H9 (cell line): Measurements from ENCODE around the gene ZFYVE28. TPM values are rescaled to one million over a fixed set of nuclear protein-coding genes. Genes with fewer than 3 reads are reported as not detected.

Experiments used
- DNase-seq: peaks from one replicate; pipeline ENCODE4 v3.0.0-alpha.2; 2017
- H2AFZ ChIP-seq: one replicate; pipeline ENCODE4 v1.6.1; 2013; ENCODE audit warnings: mild to moderate bottlenecking, low read length, control low read depth, moderate library complexity
- H2AK5ac ChIP-seq: 2 replicates; pipeline ENCODE4 v1.6.1; 2013; ENCODE audit warnings: low read length, control low read depth, mixed read lengths; ENCODE audit not compliant: insufficient read length
- H2BK120ac ChIP-seq: one replicate; pipeline ENCODE4 v1.6.1; 2013; ENCODE audit warnings: low read depth, mild to moderate bottlenecking, low read length, control low read depth, inconsistent platforms; ENCODE audit not compliant: poor library complexity, severe bottlenecking
- H2BK12ac ChIP-seq: 2 replicates; pipeline ENCODE4 v1.6.1; 2013; ENCODE audit warnings: low read length, control low read depth, mixed read lengths, low read depth; ENCODE audit not compliant: insufficient read length
- H2BK15ac ChIP-seq: 2 replicates; pipeline ENCODE4 v1.6.1; 2013; ENCODE audit warnings: low read depth, low read length, control low read depth
- H2BK20ac ChIP-seq: one replicate; pipeline ENCODE4 v1.6.1; 2013; ENCODE audit warnings: low read depth, mild to moderate bottlenecking, low read length, control low read depth, inconsistent platforms; ENCODE audit not compliant: poor library complexity, severe bottlenecking
- H2BK5ac ChIP-seq: 2 replicates; pipeline ENCODE4 v1.6.1; 2013; ENCODE audit warnings: low read length, control low read depth, mixed read lengths; ENCODE audit not compliant: insufficient read length
- H3K14ac ChIP-seq: 2 replicates; pipeline ENCODE4 v1.6.1; 2013; ENCODE audit warnings: low read length, control low read depth; ENCODE audit not compliant: insufficient read depth
- H3K18ac ChIP-seq: 2 replicates; pipeline ENCODE4 v1.6.1; 2013; ENCODE audit warnings: low read depth, mild to moderate bottlenecking, mixed read lengths, low read length, control low read depth; ENCODE audit not compliant: insufficient read length
- H3K23ac ChIP-seq: 2 replicates; pipeline ENCODE4 v1.6.1; 2013; ENCODE audit warnings: low read length, control low read depth, mixed read lengths, low read depth; ENCODE audit not compliant: insufficient read length
- H3K23me2 ChIP-seq: 2 replicates; pipeline ENCODE4 v1.6.1; 2013; ENCODE audit warnings: low read depth, mild to moderate bottlenecking, mixed read lengths, low read length, control low read depth; ENCODE audit not compliant: insufficient read length, poor library complexity, severe bottlenecking
- H3K27ac ChIP-seq: 2 replicates; pipeline ENCODE4 v1.5.1; 2013; ENCODE audit warnings: low read length, control low read depth, mixed read lengths, low read depth; ENCODE audit not compliant: insufficient read length
- H3K27me3 ChIP-seq: 2 replicates; pipeline ENCODE4 v1.6.1; 2013; ENCODE audit warnings: low read length, control low read depth, inconsistent platforms; ENCODE audit not compliant: insufficient read depth
- H3K4ac ChIP-seq: 2 replicates; pipeline ENCODE4 v1.6.1; 2013; ENCODE audit warnings: low read depth, mild to moderate bottlenecking, control low read depth, inconsistent platforms, low read length, moderate library complexity
- H3K4me1 ChIP-seq: 2 replicates; pipeline ENCODE4 v1.6.1; 2013; ENCODE audit warnings: low read length, control low read depth, inconsistent platforms; ENCODE audit not compliant: insufficient read depth
- H3K4me2 ChIP-seq: 2 replicates; pipeline ENCODE4 v1.6.1; 2013; ENCODE audit warnings: low read length, control low read depth, mixed read lengths; ENCODE audit not compliant: insufficient read length, insufficient read depth
- H3K56ac ChIP-seq: 2 replicates; pipeline ENCODE4 v1.6.1; 2013; ENCODE audit warnings: low read depth, mild to moderate bottlenecking, mixed read lengths, low read length, control low read depth; ENCODE audit not compliant: insufficient read length
- H3K79me1 ChIP-seq: 2 replicates; pipeline ENCODE4 v1.6.1; 2013; ENCODE audit warnings: low read depth, mild to moderate bottlenecking, moderate library complexity, low read length, control low read depth, inconsistent platforms; ENCODE audit not compliant: insufficient read depth, poor library complexity, severe bottlenecking
- H3K79me2 ChIP-seq: 2 replicates; pipeline ENCODE4 v1.6.1; 2013; ENCODE audit warnings: low read length, control low read depth, inconsistent platforms; ENCODE audit not compliant: insufficient read depth
- H3K9ac ChIP-seq: 2 replicates; pipeline ENCODE4 v1.6.1; 2013; ENCODE audit warnings: low read length, control low read depth, mixed read lengths; ENCODE audit not compliant: insufficient read length; ENCODE audit errors: extremely low read depth
- H3K9me3 ChIP-seq: one replicate; pipeline ENCODE4 v1.6.1; 2013; ENCODE audit warnings: low read depth, low read length, inconsistent platforms; ENCODE audit not compliant: control insufficient read depth
- H3T11ph ChIP-seq: one replicate; pipeline ENCODE4 v1.6.1; 2013; ENCODE audit warnings: mild to moderate bottlenecking, low read length, control low read depth, inconsistent platforms
- H4K20me1 ChIP-seq: one replicate; pipeline ENCODE4 v1.6.1; 2013; ENCODE audit not compliant: control insufficient read depth, insufficient read length, insufficient read depth
- H4K5ac ChIP-seq: 2 replicates; pipeline ENCODE4 v1.6.1; 2013; ENCODE audit warnings: low read depth, mild to moderate bottlenecking, mixed read lengths, low read length, control low read depth; ENCODE audit not compliant: insufficient read length
- H4K8ac ChIP-seq: replicated peaks from 2 replicates; pipeline ENCODE4 v1.6.1; 2013; ENCODE audit warnings: low read length, control low read depth, mixed read lengths, low read depth; ENCODE audit not compliant: insufficient read length
- H4K91ac ChIP-seq: 2 replicates; pipeline ENCODE4 v1.6.1; 2013; ENCODE audit warnings: low read depth, mild to moderate bottlenecking, moderate library complexity, mixed read lengths, low read length, control low read depth; ENCODE audit not compliant: insufficient read length
- H3K27ac Mint-ChIP-seq, 3 experiments: 2 replicates in 2 of 3; 3 replicates in 1 of 3; pipeline ENCODE4 v1.8.0; 2020 to 2021; ENCODE audit warnings: mixed read lengths in 3 of 3, mild to moderate bottlenecking in 1 of 3, moderate library complexity in 1 of 3
- H3K27me3 Mint-ChIP-seq: 2 replicates; pipeline ENCODE4 v1.8.0; 2021; ENCODE audit warnings: low read depth, mild to moderate bottlenecking, moderate library complexity, mixed read lengths
- H3K36me3 Mint-ChIP-seq, 3 experiments: 2 replicates in 2 of 3; 3 replicates in 1 of 3; pipeline ENCODE4 v1.8.0; 2020 to 2021; ENCODE audit warnings: low read depth in 3 of 3, mixed read lengths in 3 of 3; ENCODE audit not compliant: insufficient read depth in 1 of 3
- H3K4me1 Mint-ChIP-seq, 2 experiments: 2 replicates each; pipeline ENCODE4 v1.8.0; 2020; ENCODE audit warnings: mixed read lengths in 2 of 2
- H3K4me3 Mint-ChIP-seq, 2 experiments: 2 replicates in 1 of 2; 3 replicates in 1 of 2; pipeline ENCODE4 v1.8.0; 2020 to 2021; ENCODE audit warnings: mild to moderate bottlenecking in 2 of 2, mixed read lengths in 2 of 2, moderate library complexity in 1 of 2
- H3K9me3 Mint-ChIP-seq, 2 experiments: 2 replicates in 1 of 2; 3 replicates in 1 of 2; pipeline ENCODE4 v1.8.0; 2020; ENCODE audit warnings: mild to moderate bottlenecking in 2 of 2, mixed read lengths in 2 of 2, moderate library complexity in 1 of 2
- WGBS: extraction: QIAGEN DNeasy Blood & Tissue Kit; methylation state at CpG from one replicate; pipeline ENCODE4 v1.1.7; 2013; ENCODE audit warnings: missing lambda C conversion rate, low lambda C conversion rate, mixed read lengths; ENCODE audit not compliant: insufficient read length; ENCODE audit errors: extremely low coverage; 5-methylcytosine and 5-hydroxymethylcytosine counted together
- total RNA-seq: library from RNA; stranded (reverse); gene quantifications from 2 replicates; pipeline ENCODE4 v1.2.1, GENCODE V29; 2021
- TF ChIP-seq, protein P1 (sequence below): fragments of 200-600 bp; sonication (generic); conservative IDR thresholded peaks from 3 replicates; pipeline ENCODE4 v1.8.0; 2021; ENCODE audit warnings: antibody characterized with exemption, mild to moderate bottlenecking

ZFYVE28 gene
- total RNA-seq, 1 experiment from 2014 or later, result 0.98 TPM

DNA sequence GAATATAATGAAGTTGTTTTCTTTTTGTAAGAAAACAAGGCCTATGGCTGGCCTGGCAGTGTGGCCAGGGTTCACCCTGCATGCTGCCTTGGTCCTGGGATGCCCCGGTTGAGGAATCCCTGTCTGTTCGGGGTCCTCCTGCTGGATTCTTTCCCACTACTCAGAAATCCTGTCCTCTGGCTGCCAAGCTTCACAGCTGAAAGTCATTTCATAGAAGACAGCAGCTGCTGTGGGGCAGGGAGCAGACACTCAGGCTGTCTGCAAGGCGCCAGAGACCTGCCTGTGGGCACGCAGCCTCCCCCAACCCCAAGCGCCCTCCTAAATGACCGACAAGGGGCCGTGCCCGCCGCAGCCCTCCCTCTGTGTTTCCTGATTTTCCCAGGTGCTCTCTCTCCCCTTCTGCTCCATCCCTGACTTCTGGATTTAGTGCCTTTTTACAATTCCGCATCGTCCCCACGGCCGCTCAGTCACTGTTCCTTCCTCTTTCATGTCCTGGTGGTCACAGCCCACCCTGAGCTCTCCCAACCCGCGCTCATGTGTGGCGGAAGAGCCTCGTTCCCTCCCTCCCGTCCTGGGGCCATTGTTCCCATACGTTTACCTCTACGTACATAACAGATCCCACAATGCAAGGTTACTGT, 27.5 kb downstream of the ZFYVE28 start:
- Mint-ChIP-seq H3K4me3 (peak overlapping the region; percentile 28 to 61; a peak in 4 of 5 replicates), H3K27ac (peak overlapping the region in 2 of 3 experiments; percentile 14 to 40; a peak in 3 of 7 replicates)

More for the DNA sequence above, 27.5 kb downstream of the ZFYVE28 start:
- H2BK20ac ChIP-seq, result no peak overlapping the region
- no peak overlapping the region for H3K9ac ChIP-seq
- H3K18ac ChIP-seq, result no peak overlapping the region
- H3K27ac ChIP-seq, result no peak overlapping the region
- no peak overlapping the region for H3T11ph ChIP-seq
- H3K23me2 ChIP-seq, result peaks cover 5% of the 10 kb centered on the region
- H3K4ac ChIP-seq, result no peak overlapping the region
- H3K4me2 ChIP-seq, result peak overlapping the region; percentile 27
- no peaks in the 10 kb centered on the region for H3K79me1 ChIP-seq
- H4K5ac ChIP-seq, result no peak overlapping the region
- H2AFZ ChIP-seq, result no peak overlapping the region
- Mint-ChIP-seq H3K27me3 (peaks cover 19% of the 10 kb centered on the region), H3K36me3 (no peaks in the 10 kb centered on the region; a peak in 1 of 7 replicates), H3K9me3 (no peaks in the 10 kb centered on the region; a peak in 1 of 5 replicates), H3K4me1 (peaks cover 49 to 59% of the 10 kb centered on the region in 2 experiments)
- H3K79me2 ChIP-seq, result no peaks in the 10 kb centered on the region
- no peak overlapping the region for H3K23ac ChIP-seq
- H3K27me3 ChIP-seq, result no peaks in the 10 kb centered on the region
- no peak overlapping the region for H2BK5ac ChIP-seq
- H2BK12ac ChIP-seq, result no peak overlapping the region
- H2BK120ac ChIP-seq, result no peak overlapping the region
- H4K8ac ChIP-seq, result no peak overlapping the region
- WGBS, result no CpG with 5 or more reads among the region's 20 CpGs
- H2AK5ac ChIP-seq, result no peak overlapping the region
- no peak overlapping the region for H2BK15ac ChIP-seq
- peaks cover 13% of the 10 kb centered on the region; the same call in 1 of the 2 replicates for H3K4me1 ChIP-seq
- no peaks in the 10 kb centered on the region for H3K9me3 ChIP-seq
- TF ChIP-seq, protein P1, sequence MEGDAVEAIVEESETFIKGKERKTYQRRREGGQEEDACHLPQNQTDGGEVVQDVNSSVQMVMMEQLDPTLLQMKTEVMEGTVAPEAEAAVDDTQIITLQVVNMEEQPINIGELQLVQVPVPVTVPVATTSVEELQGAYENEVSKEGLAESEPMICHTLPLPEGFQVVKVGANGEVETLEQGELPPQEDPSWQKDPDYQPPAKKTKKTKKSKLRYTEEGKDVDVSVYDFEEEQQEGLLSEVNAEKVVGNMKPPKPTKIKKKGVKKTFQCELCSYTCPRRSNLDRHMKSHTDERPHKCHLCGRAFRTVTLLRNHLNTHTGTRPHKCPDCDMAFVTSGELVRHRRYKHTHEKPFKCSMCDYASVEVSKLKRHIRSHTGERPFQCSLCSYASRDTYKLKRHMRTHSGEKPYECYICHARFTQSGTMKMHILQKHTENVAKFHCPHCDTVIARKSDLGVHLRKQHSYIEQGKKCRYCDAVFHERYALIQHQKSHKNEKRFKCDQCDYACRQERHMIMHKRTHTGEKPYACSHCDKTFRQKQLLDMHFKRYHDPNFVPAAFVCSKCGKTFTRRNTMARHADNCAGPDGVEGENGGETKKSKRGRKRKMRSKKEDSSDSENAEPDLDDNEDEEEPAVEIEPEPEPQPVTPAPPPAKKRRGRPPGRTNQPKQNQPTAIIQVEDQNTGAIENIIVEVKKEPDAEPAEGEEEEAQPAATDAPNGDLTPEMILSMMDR, result no peak
- no peak for DNase-seq
- no peak overlapping the region for H3K56ac ChIP-seq
- H4K20me1 ChIP-seq, result peaks cover 2% of the 10 kb centered on the region
- H3K14ac ChIP-seq, result no peak overlapping the region
- no peak overlapping the region for H4K91ac ChIP-seq
